Upper lobe of left lung (tissue), 6 donors: ENCODE data around the gene ADAP1. TPM values are rescaled to one million over a fixed set of nuclear protein-coding genes. Genes with fewer than 3 reads are reported as not detected.

Experiments used
- ATAC-seq, 2 donors: fragments of 200-7000 bp; cut with Tn5 transposase; one replicate each; pipeline ENCODE4 v1.9.1; 2022; ENCODE audit warnings: mild to moderate bottlenecking in 2 of 2, moderate library complexity in 2 of 2; ENCODE audit not compliant: low FRiP score in 2 of 2
- DNase-seq, 2 donors: peaks; one replicate each; pipeline ENCODE4 v3.0.0-alpha.2; 2019 to 2020
- H3K27ac ChIP-seq, 4 donors: fragments of 200-600 bp; sonication (generic); one replicate each; pipeline ENCODE4 v1.5.1; 2016 to 2019
- H3K27me3 ChIP-seq, 4 donors: fragments of 200-600 bp; sonication (generic); one replicate each; pipeline ENCODE4 v1.5.1; 2017 to 2019
- H3K36me3 ChIP-seq, 4 donors: fragments of 200-600 bp; sonication (generic); one replicate each; pipeline ENCODE4 v1.5.1; 2016 to 2019
- H3K4me1 ChIP-seq, 4 donors: fragments of 200-600 bp; sonication (generic); one replicate each; pipeline ENCODE4 v1.5.1; 2018 to 2019
- H3K4me3 ChIP-seq, 4 donors: fragments of 200-600 bp; sonication (generic); one replicate each; pipeline ENCODE4 v1.5.1; 2017 to 2019; ENCODE audit warnings: mild to moderate bottlenecking in 2 of 4, moderate library complexity in 1 of 4
- H3K9me3 ChIP-seq, 4 donors: fragments of 200-600 bp; sonication (generic); one replicate each; pipeline ENCODE4 v1.5.1; 2018 to 2019
- EP300 ChIP-seq, 4 donors: sonication (generic); formaldehyde crosslinking; IDR thresholded peaks; one replicate each; pipeline ENCODE4 v1.5.1; 2017; ENCODE audit warnings: antibody characterized with exemption in 4 of 4, control low read depth in 2 of 4
- POLR2A ChIP-seq, 4 donors: fragments of 450-650 bp; IDR thresholded peaks; one replicate each; pipeline ENCODE4 v1.5.1; 2016 to 2017; ENCODE audit warnings: antibody characterized with exemption in 4 of 4, mild to moderate bottlenecking in 2 of 4
- POLR2AphosphoS5 ChIP-seq, 2 donors: sonication (generic); formaldehyde crosslinking; IDR thresholded peaks; one replicate each; pipeline ENCODE4 v1.5.1; 2017; ENCODE audit warnings: antibody characterized with exemption in 2 of 2
- WGBS, 2 donors: methylation state at CpG; one replicate each; pipeline ENCODE4 v1.1.5; 2017 to 2018; 5-methylcytosine and 5-hydroxymethylcytosine counted together
- total RNA-seq, 6 donors: library from RNA; depleted of rRNA in 4 of 6; stranded (reverse); fragments of >200 nt in 4 of 6; gene quantifications; one replicate each; pipeline versions ENCODE4 v1.1.0 to v1.2.1, GENCODE V29; 2016 to 2021
- TF ChIP-seq, protein P1 (sequence below), 6 experiments: fragments of 450-650 bp in 4 of 6; fragments of 200-600 bp in 2 of 6; sonication (generic) in 2 of 6; IDR thresholded peaks; one replicate each; pipeline ENCODE4 v1.5.1; 2016 to 2019; ENCODE audit warnings: antibody characterized with exemption in 6 of 6
- donor health status: DM: no; HTN: no; CAD: no; lungs with moderate emphysema.
- donor health status: DM: no; HTN: yes; CAD: no; lungs with severe emphysema.

The ADAP1 gene
- total RNA-seq, 6 donors from 2014 or later, result 31.0 to 109 (median 37.5) TPM

DNA sequence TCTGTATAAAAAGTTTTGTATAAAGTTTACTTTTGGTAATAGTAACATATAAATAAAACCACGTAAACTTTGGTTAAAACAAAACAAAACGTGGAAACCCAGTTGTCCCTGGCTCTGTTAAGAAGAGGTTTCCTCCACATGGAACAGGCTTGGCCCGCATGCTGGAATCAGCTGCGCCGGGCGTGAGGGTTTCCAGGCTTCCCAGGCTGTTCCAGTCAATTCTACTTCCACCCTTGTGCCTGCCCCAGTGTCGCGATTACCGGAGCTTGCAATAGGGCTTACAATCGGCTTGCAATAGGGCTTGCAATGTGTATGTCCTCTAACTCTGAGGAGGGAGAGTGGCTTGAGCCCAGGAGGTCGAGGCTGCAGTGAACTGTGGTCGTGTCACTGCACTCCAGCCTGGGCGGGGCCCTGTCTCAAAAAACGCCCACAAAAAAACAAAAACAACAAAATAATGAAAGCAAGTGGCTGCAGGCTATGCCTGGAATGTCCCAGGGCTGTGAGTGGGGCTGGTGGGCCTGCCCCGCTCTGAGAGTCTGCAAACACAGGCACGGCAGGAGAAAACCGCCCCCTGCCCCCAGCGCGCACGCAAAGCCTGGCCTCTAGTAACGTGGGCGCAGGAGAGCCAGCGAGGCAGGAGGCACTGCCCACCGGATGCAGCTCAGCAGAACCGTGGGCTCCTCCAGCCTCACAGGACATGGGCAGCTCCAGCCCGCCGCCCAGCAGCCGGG, 44.8 kb upstream of the ADAP1 start:
- no peak overlapping the region for H3K27ac ChIP-seq
- H3K9me3 ChIP-seq, result no peaks in the 10 kb centered on the region
- peaks cover 0 to 38% (median 20%) of the 10 kb centered on the region in 4 donors for H3K36me3 ChIP-seq
- no peaks in the 10 kb centered on the region for H3K27me3 ChIP-seq
- DNase-seq (peak in 1 of 2 donors; percentile 78), ATAC-seq (no peak)
- whole genome bisulfite sequencing, 2 donors, result 89% methylated on average over 21 to 26 of the region's 28 CpGs
- no peak for TF ChIP-seq EP300 (IDR thresholded peaks at IDR 0.05)
- TF ChIP-seq POLR2A (IDR thresholded peaks at IDR 0.05), result no peak
- TF ChIP-seq, protein P1, sequence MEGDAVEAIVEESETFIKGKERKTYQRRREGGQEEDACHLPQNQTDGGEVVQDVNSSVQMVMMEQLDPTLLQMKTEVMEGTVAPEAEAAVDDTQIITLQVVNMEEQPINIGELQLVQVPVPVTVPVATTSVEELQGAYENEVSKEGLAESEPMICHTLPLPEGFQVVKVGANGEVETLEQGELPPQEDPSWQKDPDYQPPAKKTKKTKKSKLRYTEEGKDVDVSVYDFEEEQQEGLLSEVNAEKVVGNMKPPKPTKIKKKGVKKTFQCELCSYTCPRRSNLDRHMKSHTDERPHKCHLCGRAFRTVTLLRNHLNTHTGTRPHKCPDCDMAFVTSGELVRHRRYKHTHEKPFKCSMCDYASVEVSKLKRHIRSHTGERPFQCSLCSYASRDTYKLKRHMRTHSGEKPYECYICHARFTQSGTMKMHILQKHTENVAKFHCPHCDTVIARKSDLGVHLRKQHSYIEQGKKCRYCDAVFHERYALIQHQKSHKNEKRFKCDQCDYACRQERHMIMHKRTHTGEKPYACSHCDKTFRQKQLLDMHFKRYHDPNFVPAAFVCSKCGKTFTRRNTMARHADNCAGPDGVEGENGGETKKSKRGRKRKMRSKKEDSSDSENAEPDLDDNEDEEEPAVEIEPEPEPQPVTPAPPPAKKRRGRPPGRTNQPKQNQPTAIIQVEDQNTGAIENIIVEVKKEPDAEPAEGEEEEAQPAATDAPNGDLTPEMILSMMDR (IDR thresholded peaks at IDR 0.05), result no peak
- no peak for TF ChIP-seq POLR2AphosphoS5 (IDR thresholded peaks at IDR 0.05)
- H3K4me3 ChIP-seq, result no peak overlapping the region
- no peaks in the 10 kb centered on the region for H3K4me1 ChIP-seq

DNA sequence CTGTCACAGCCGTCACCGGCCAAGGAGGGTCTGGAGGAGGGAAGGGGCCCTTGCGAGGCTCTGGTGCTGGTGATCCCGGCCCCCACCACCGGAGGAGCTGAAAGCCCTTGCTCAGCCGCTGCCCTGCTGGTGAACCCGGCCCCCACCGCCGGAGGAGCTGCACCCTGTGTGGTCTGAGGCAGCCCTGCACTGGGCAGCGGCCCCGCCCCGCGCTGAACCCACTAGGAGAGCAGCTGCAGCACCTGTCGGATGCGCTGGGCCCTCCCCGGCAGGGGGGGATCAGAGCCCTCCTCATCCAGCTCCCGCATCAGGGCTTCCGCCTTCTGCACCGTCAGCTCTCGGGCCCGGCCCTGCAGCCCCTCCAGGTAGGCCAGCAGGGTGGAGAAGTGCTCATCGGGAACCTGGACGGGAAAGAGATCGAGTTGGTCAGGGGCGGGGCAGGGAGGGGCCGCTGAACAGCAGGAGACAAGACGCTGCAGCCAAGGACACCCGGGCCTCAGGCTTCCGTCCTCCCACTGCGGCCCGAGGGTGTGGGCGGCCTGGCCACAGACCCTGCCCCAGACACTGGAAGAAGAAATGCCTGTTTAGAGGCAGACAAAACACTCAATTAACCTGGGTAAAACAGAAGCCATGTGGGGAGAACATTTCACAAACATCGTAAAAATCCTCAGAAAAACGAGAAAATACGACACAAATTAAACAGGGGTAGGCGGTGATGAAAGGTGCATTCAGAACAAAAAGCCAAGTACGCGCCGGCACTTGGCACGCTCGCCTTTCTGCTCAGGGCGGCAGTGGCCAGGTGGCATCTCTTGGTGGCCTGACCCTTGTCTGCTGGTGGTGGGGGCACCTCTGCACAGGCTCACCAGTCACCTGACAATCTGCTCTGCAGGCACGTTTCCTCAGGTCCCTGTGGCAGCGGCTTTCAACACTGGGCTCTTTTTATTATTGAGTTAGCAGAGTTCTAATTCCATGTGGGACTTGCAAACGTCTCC, 43.2 kb upstream of the ADAP1 start:
- Histone ChIP-seq H3K27me3 (no peaks in the 10 kb centered on the region), H3K27ac (no peak overlapping the region), H3K36me3 (peaks cover 0 to 38% (median 17%) of the 10 kb centered on the region in 4 donors), H3K9me3 (no peaks in the 10 kb centered on the region), H3K4me3 (no peak overlapping the region), H3K4me1 (peaks cover 0 to 8% (median 7%) of the 10 kb centered on the region in 4 donors)
- ATAC-seq (no peak), DNase-seq (peak in 1 of 2 donors; percentile 83)
- TF ChIP-seq POLR2A (IDR thresholded peaks at IDR 0.05) (no peak), EP300 (IDR thresholded peaks at IDR 0.05) (no peak), POLR2AphosphoS5 (IDR thresholded peaks at IDR 0.05) (no peak)
- TF ChIP-seq, protein P1 (IDR thresholded peaks at IDR 0.05), result no peak
- WGBS, 2 donors, result 89% methylated on average over 31 to 42 of the region's 45 CpGs

DNA sequence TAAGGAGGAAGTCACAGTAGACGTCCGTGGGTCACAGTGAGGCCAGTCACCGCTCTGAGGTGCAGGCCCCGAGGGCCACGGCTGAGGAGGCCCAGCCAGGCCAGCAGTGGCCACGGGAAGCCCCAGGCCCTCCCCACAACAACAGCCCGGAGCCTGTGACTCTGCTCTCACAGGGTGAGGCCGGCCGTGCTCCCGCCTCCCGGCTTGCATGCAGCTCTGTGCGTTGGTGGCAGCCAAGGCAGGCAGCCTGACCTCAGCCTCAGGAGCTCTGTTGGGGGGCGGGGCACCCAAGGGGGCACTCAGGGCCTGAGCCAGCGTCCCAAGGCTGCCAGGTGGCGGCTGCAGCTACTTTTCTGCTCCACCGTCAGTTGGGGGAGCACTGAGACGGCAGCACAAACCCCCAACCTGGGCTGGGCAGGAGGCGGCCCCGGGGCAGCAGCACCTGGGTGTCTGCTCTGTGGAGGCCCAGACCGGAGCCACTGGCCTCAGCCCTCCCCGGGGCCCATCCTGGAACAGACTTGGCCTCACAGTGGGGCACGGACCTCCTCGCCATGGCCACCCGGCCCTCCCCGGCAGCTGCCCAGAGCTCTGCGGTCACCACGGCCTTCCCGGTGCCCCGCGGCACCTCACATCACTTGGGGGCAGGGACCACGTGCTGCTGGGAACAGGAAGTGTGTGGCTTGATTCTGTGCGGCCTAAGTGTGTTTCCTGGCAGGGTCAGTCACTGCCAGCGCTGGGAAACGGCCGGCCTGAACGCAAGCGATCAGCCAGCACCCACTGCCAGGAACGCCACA, 41.8 kb upstream of the ADAP1 start:
- Histone ChIP-seq H3K27me3 (no peaks in the 10 kb centered on the region), H3K36me3 (peaks cover 0 to 38% (median 17%) of the 10 kb centered on the region in 4 donors), H3K9me3 (no peaks in the 10 kb centered on the region), H3K4me3 (no peak overlapping the region), H3K27ac (no peak overlapping the region), H3K4me1 (peaks cover 0 to 11% (median 7%) of the 10 kb centered on the region in 4 donors)
- no peak for ATAC-seq
- TF ChIP-seq, protein P1 (IDR thresholded peaks at IDR 0.05), result no peak
- TF ChIP-seq POLR2AphosphoS5 (IDR thresholded peaks at IDR 0.05), result no peak
- TF ChIP-seq POLR2A (IDR thresholded peaks at IDR 0.05), result no peak
- no peak for TF ChIP-seq EP300 (IDR thresholded peaks at IDR 0.05)
- peak in 1 of 2 donors; percentile 81 for DNase-seq
- 82 to 88% methylated on average over 11 to 19 of the region's 38 CpGs for WGBS, 2 donors

DNA sequence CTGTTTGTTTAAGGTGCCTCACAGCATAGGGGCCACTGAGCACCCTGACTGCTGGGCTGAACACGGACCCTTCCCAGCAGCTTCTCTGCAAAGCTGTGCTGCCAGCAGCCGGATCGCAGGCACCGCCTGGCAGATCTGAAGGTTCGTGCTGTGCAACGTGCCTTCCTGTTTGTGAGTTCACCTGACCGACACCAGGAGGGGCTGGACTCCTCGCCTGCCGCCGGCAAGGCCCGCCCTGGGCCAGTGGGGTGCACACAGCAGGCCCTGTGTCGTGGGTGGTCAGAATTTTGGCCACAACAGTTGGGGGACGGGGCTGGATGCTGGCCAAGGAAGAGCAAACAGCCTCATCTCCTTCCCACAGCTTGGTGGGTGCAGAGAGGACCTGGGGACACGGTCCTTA, 41.1 kb upstream of the ADAP1 start:
- Histone ChIP-seq H3K4me1 (peaks cover 0 to 11% (median 7%) of the 10 kb centered on the region in 4 donors), H3K27me3 (no peaks in the 10 kb centered on the region), H3K36me3 (peaks cover 0 to 38% (median 17%) of the 10 kb centered on the region in 4 donors), H3K27ac (no peak overlapping the region), H3K4me3 (no peak overlapping the region), H3K9me3 (no peaks in the 10 kb centered on the region)
- peak in 1 of 2 donors; percentile 71 for DNase-seq
- ATAC-seq, result no peak
- WGBS, 2 donors, result 85 to 94% methylated on average over 13 to 14 of the region's 14 CpGs
- no peak for TF ChIP-seq EP300 (IDR thresholded peaks at IDR 0.05)
- no peak for TF ChIP-seq POLR2A (IDR thresholded peaks at IDR 0.05)
- no peak for TF ChIP-seq POLR2AphosphoS5 (IDR thresholded peaks at IDR 0.05)
- TF ChIP-seq, protein P1 (IDR thresholded peaks at IDR 0.05), result no peak
